H1 (cell line): ENCODE results near the gene KCNQ2. TPM values are rescaled to one million over a fixed set of nuclear protein-coding genes. Genes with fewer than 3 reads are reported as not detected.
A peak's percentile ranks its signal among the peaks of the same experiment; 100 is the strongest.

Source experiments
- CTCF ChIA-PET: fragments of 300-600 bp; sonication (Branson Sonifier 250); formaldehyde crosslinking; loops from one replicate; lab custom pipeline; 2021; ENCODE audit not compliant: partially characterized antibody; lab: Charles Lee
- POLR2A ChIA-PET: fragments of 300-600 bp; sonication (Branson Sonifier 250); formaldehyde crosslinking; loops from one replicate; lab custom pipeline; 2021; ENCODE audit warnings: inconsistent platforms; ENCODE audit not compliant: partially characterized antibody; lab: Charles Lee
- DNase-seq, 2 experiments: peaks; one replicate each; pipeline versions ENCODE4 v3.0.0 to v3.0.0-alpha.2; 2010 to 2022; ENCODE audit warnings: low spot score in 2 of 2, low read depth in 1 of 2, mixed read lengths in 1 of 2
- FAIRE-seq: peaks from 2 replicates; lab custom pipeline; 2011; peaks lifted over from hg19 to GRCh38; lab: Jason Lieb, UNC
- H2AFZ ChIP-seq: 2 replicates; pipeline ENCODE4 v1.8.1; 2012; ENCODE audit warnings: low read length, inconsistent platforms
- H2AK5ac ChIP-seq: 2 replicates; pipeline ENCODE4 v1.6.1; 2013; ENCODE audit warnings: low read depth, low read length
- H2BK120ac ChIP-seq: replicated peaks from 2 replicates; pipeline ENCODE3; 2013; ENCODE audit warnings: low read depth, low read length, inconsistent platforms
- H2BK12ac ChIP-seq: 2 replicates; pipeline ENCODE4 v1.6.1; 2013; ENCODE audit warnings: low read depth, low read length
- H2BK15ac ChIP-seq: 2 replicates; pipeline ENCODE4 v1.6.1; 2013; ENCODE audit warnings: low read length
- H2BK20ac ChIP-seq: 2 replicates; pipeline ENCODE4 v1.6.1; 2013; ENCODE audit warnings: low read length
- H2BK5ac ChIP-seq: 2 replicates; pipeline ENCODE4 v1.6.1; 2013; ENCODE audit warnings: low read depth, low read length
- H3K14ac ChIP-seq: 2 replicates; pipeline ENCODE4 v1.6.1; 2013; ENCODE audit warnings: inconsistent platforms; ENCODE audit not compliant: insufficient read length
- H3K18ac ChIP-seq: 2 replicates; pipeline ENCODE4 v1.6.1; 2013; ENCODE audit warnings: low read length; ENCODE audit errors: extremely low read depth
- H3K23ac ChIP-seq: 2 replicates; pipeline ENCODE4 v1.6.1; 2013; ENCODE audit warnings: inconsistent platforms; ENCODE audit not compliant: insufficient read length
- H3K23me2 ChIP-seq: 2 replicates; pipeline ENCODE4 v1.6.1; 2013; ENCODE audit warnings: low read depth, low read length
- H3K27ac ChIP-seq: 2 replicates; pipeline ENCODE4 v1.6.1; 2011; ENCODE audit warnings: low read depth, low read length, inconsistent platforms
- H3K27me3 ChIP-seq, 4 experiments: replicated peaks in 1 of 4; 1 replicate in 1 of 4; 2 replicates in 3 of 4; pipeline versions ENCODE4 v1.6.1 to v1.8.1; 2011 to 2013; ENCODE audit warnings: low read length in 3 of 4, mild to moderate bottlenecking in 3 of 4, inconsistent platforms in 2 of 4, mixed read lengths in 2 of 4, moderate library complexity in 1 of 4; ENCODE audit not compliant: control insufficient read depth in 3 of 4, insufficient read depth in 3 of 4; ENCODE audit errors: extremely low read depth in 1 of 4
- H3K36me3 ChIP-seq, 4 experiments: 2 replicates each; pipeline versions ENCODE4 v1.6.1 to v1.8.1; 2011 to 2013; ENCODE audit warnings: mild to moderate bottlenecking in 4 of 4, low read length in 3 of 4, moderate library complexity in 2 of 4, control low read depth in 1 of 4, inconsistent platforms in 1 of 4; ENCODE audit not compliant: insufficient read depth in 4 of 4, control insufficient read depth in 2 of 4
- H3K4ac ChIP-seq: replicated peaks from 2 replicates; pipeline ENCODE3; 2013; ENCODE audit warnings: low read length, low read depth, mixed read lengths, inconsistent platforms; ENCODE audit not compliant: insufficient read length
- H3K4me1 ChIP-seq, 4 experiments: replicated peaks in 1 of 4; 1 replicate in 1 of 4; 2 replicates in 3 of 4; pipeline versions ENCODE4 v1.6.1 to v1.8.1; 2011 to 2013; ENCODE audit warnings: low read length in 3 of 4, inconsistent platforms in 2 of 4, mixed read lengths in 1 of 4; ENCODE audit not compliant: insufficient read depth in 4 of 4, control insufficient read depth in 3 of 4
- H3K4me2 ChIP-seq, 2 experiments: 2 replicates each; pipeline versions ENCODE4 v1.6.1 to v1.8.1; 2011 to 2013; ENCODE audit warnings: low read depth in 2 of 2, low read length in 2 of 2, control low read depth in 1 of 2, inconsistent platforms in 1 of 2, mild to moderate bottlenecking in 1 of 2; ENCODE audit not compliant: insufficient read depth in 1 of 2
- H3K4me3 ChIP-seq, 4 experiments: fragments of 200-600, 300-600 bp in 1 of 4; sonication (generic), shearing (Covaris generic), sonication (Bioruptor Twin) in 1 of 4; 2 replicates each; pipeline versions ENCODE4 v1.5.1 to v1.8.1; 2011 to 2016; ENCODE audit warnings: low read length in 4 of 4, low read depth in 3 of 4, control low read depth in 2 of 4, inconsistent platforms in 2 of 4, mild to moderate bottlenecking in 2 of 4, mixed read lengths in 1 of 4, moderate library complexity in 1 of 4; ENCODE audit not compliant: insufficient read depth in 2 of 4; ENCODE audit errors: extremely low read depth in 1 of 4
- H3K56ac ChIP-seq: replicated peaks from 2 replicates; pipeline ENCODE3; 2013; ENCODE audit warnings: low read depth, mild to moderate bottlenecking, mixed read lengths, low read length, inconsistent platforms; ENCODE audit not compliant: insufficient read length
- H3K79me1 ChIP-seq: 2 replicates; pipeline ENCODE4 v1.6.1; 2013; ENCODE audit warnings: low read depth, low read length, control low read depth
- H3K79me2 ChIP-seq, 2 experiments: 2 replicates each; pipeline versions ENCODE4 v1.6.1 to v1.8.1; 2012 to 2013; ENCODE audit warnings: low read length in 2 of 2, mild to moderate bottlenecking in 2 of 2, inconsistent platforms in 1 of 2; ENCODE audit not compliant: insufficient read depth in 2 of 2, control insufficient read depth in 1 of 2
- H3K9ac ChIP-seq, 4 experiments: replicated peaks in 1 of 4; 1 replicate in 1 of 4; 2 replicates in 3 of 4; pipeline versions ENCODE4 v1.6.1 to v1.8.1; 2011 to 2013; ENCODE audit warnings: low read depth in 3 of 4, low read length in 3 of 4, control low read depth in 2 of 4, mild to moderate bottlenecking in 2 of 4, moderate library complexity in 2 of 4, inconsistent platforms in 1 of 4; ENCODE audit errors: extremely low read depth in 1 of 4
- H3K9me3 ChIP-seq, 2 experiments: 2 replicates each; pipeline versions ENCODE4 v1.6.1 to v1.8.1; 2012 to 2013; ENCODE audit warnings: mild to moderate bottlenecking in 2 of 2, moderate library complexity in 2 of 2, control low read depth in 1 of 2, inconsistent platforms in 1 of 2, low read depth in 1 of 2, low read length in 1 of 2, mixed read lengths in 1 of 2; ENCODE audit not compliant: insufficient read depth in 2 of 2
- H4K20me1 ChIP-seq, 2 experiments: replicated peaks in 1 of 2; 2 replicates each; pipeline versions ENCODE3 to v1.8.1; 2011 to 2013; ENCODE audit warnings: inconsistent platforms in 2 of 2, low read length in 2 of 2, mild to moderate bottlenecking in 1 of 2; ENCODE audit not compliant: insufficient read depth in 2 of 2, control insufficient read depth in 1 of 2
- H4K5ac ChIP-seq: 2 replicates; pipeline ENCODE4 v1.6.1; 2013; ENCODE audit warnings: low read length, low read depth, mixed read lengths, inconsistent platforms; ENCODE audit not compliant: insufficient read length
- H4K8ac ChIP-seq: 2 replicates; pipeline ENCODE4 v1.8.0; 2013; ENCODE audit warnings: mild to moderate bottlenecking, moderate library complexity, low read length, inconsistent platforms; ENCODE audit not compliant: insufficient read depth; ENCODE audit errors: extremely low read depth
- H4K91ac ChIP-seq: replicated peaks from 2 replicates; pipeline ENCODE3; 2013; ENCODE audit warnings: low read length, mixed read lengths, inconsistent platforms; ENCODE audit not compliant: insufficient read length
- CBX8 ChIP-seq: fragments of 300-800, 300-1000 bp; sonication (generic); IDR thresholded peaks from 2 replicates; pipeline ENCODE4 v1.7.1; 2016; ENCODE audit warnings: low read depth, low read length, borderline replicate concordance
- FOSL1 ChIP-seq: IDR thresholded peaks from 2 replicates; pipeline ENCODE4 v1.6.1; 2011; ENCODE audit warnings: mild to moderate bottlenecking, low read depth, low read length, moderate library complexity; ENCODE audit not compliant: insufficient read depth
- MAX ChIP-seq: IDR thresholded peaks from 2 replicates; pipeline ENCODE4 v1.6.1; 2012; ENCODE audit warnings: inconsistent platforms
- RNF2 ChIP-seq: fragments of 200-900, 300-1000 bp; sonication (generic); IDR thresholded peaks from 2 replicates; pipeline ENCODE4 v1.7.1; 2016; ENCODE audit warnings: borderline replicate concordance, low read depth, mild to moderate bottlenecking, antibody characterized with exemption, low read length; ENCODE audit not compliant: poor library complexity, severe bottlenecking; ENCODE audit errors: missing control alignments
- RXRA ChIP-seq: IDR thresholded peaks from 2 replicates; pipeline ENCODE4 v1.6.1; 2011; ENCODE audit warnings: low read depth, mild to moderate bottlenecking, low read length, moderate library complexity; ENCODE audit not compliant: insufficient read depth
- SIN3A ChIP-seq, 2 experiments: IDR thresholded peaks in 1 of 2; conservative IDR thresholded peaks in 1 of 2; 2 replicates each; pipeline ENCODE4 v1.6.1; 2011 to 2012; ENCODE audit warnings: low read length in 2 of 2, improper control_type of control experiment in 1 of 2, low read depth in 1 of 2, mild to moderate bottlenecking in 1 of 2
- SP2 ChIP-seq: IDR thresholded peaks from 2 replicates; pipeline ENCODE4 v1.6.1; 2012; ENCODE audit warnings: mild to moderate bottlenecking, low read length, inconsistent platforms
- SRF ChIP-seq: IDR thresholded peaks from 2 replicates; pipeline ENCODE4 v1.6.1; 2011; ENCODE audit warnings: mild to moderate bottlenecking, low read depth, low read length, moderate library complexity
- TAF1 ChIP-seq: IDR thresholded peaks from 2 replicates; pipeline ENCODE4 v1.6.1; 2011; ENCODE audit warnings: mild to moderate bottlenecking, low read depth, low read length
- TEAD4 ChIP-seq: IDR thresholded peaks from 2 replicates; pipeline ENCODE4 v1.6.1; 2012; ENCODE audit warnings: low read depth, low read length, inconsistent platforms, mixed read lengths
- YY1 ChIP-seq: IDR thresholded peaks from 2 replicates; pipeline ENCODE4 v1.6.1; 2011; ENCODE audit warnings: low read depth, mild to moderate bottlenecking, low read length
- WGBS, 2 experiments: shearing (Covaris generic) in 1 of 2; methylation state at CpG; one replicate each; pipeline versions ENCODE4 v1.1.6 to v1.1.7; 2013 to 2015; ENCODE audit warnings: low lambda C conversion rate in 2 of 2, mixed read lengths in 2 of 2, inconsistent platforms in 1 of 2, low coverage in 1 of 2, missing lambda C conversion rate in 1 of 2; ENCODE audit not compliant: insufficient replicate concordance in 2 of 2, insufficient coverage in 1 of 2, insufficient read length in 1 of 2; ENCODE audit errors: extremely low coverage in 1 of 2, missing lambda C conversion rate in 1 of 2; 5-methylcytosine and 5-hydroxymethylcytosine counted together
- polyA plus RNA-seq, 7 experiments: library from polyadenylated mRNA; depleted of rRNA in 3 of 7; stranded (reverse) in 5 of 7; unstranded in 2 of 7; fragments of >200 nt in 5 of 7; fragments of 200-250 nt in 2 of 7; gene quantifications; 1 replicate in 5 of 7; 2 replicates in 1 of 7; 4 replicates in 1 of 7; pipeline versions ENCODE4 v1.2.1 to v1.2.3, GENCODE V29; 2011 to 2013; ENCODE audit warnings: missing spikeins in 2 of 7, mixed read lengths in 2 of 7
- total RNA-seq: library from RNA; stranded (reverse); fragmentation: NEBNext Ultra II Directional; extraction: Animal tissue kit (Norgen Biotek cat#: 25700); gene quantifications from 2 replicates; pipeline ENCODE4 v1.2.1, GENCODE V29; 2021
- TF ChIP-seq, protein P1 (sequence below): IDR thresholded peaks from 2 replicates; pipeline ENCODE4 v1.6.1; 2012; ENCODE audit warnings: low read length, inconsistent platforms

The KCNQ2 gene
- total and polyA plus RNA-seq, 2 of the 8 experiments (the other 6 are each of a cell fraction or from before 2014, with no cell fraction given): 82.6 to 243 TPM

DNA sequence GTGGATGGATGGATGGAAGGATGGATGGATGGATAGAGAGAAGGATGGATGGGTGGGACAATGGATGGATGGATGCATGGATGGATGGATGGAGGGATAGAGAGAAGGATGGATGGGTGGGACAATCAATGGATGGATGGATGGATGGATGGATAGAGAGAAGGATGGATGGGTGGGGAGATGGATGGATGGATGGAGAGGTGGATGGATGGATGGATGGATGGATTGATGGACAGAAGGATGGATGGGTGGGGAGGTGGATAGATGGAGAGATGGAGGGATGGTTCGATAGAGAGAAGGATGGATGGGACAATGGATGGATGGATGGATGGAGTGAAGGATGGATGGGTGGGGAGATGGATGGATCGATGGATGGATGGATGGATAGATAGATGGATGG is 20.1 kb upstream of the KCNQ2 start:
- H3K9me3 ChIP-seq: no peaks in the 10 kb centered on the region
- TF ChIP-seq CBX8: no peak
- TF ChIP-seq, protein P1, sequence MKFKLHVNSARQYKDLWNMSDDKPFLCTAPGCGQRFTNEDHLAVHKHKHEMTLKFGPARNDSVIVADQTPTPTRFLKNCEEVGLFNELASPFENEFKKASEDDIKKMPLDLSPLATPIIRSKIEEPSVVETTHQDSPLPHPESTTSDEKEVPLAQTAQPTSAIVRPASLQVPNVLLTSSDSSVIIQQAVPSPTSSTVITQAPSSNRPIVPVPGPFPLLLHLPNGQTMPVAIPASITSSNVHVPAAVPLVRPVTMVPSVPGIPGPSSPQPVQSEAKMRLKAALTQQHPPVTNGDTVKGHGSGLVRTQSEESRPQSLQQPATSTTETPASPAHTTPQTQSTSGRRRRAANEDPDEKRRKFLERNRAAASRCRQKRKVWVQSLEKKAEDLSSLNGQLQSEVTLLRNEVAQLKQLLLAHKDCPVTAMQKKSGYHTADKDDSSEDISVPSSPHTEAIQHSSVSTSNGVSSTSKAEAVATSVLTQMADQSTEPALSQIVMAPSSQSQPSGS: no peak
- no peak for TF ChIP-seq RNF2
- no peak for TF ChIP-seq TAF1
- TF ChIP-seq SRF: no peak
- TF ChIP-seq MAX: no peak
- TF ChIP-seq RXRA: no peak
- TF ChIP-seq FOSL1: no peak
- TF ChIP-seq SIN3A (conservative IDR thresholded peaks at IDR 0.05 in 1 of 2, IDR thresholded peaks at IDR 0.05 in 1 of 2; ENCODE audit: low read depth in 1 of 2, low read length in 2 of 2): no peak
- no peak for TF ChIP-seq TEAD4
- TF ChIP-seq YY1: no peak
- no peak for TF ChIP-seq SP2

More for the DNA sequence above, 20.1 kb upstream of the KCNQ2 start:
- H4K8ac ChIP-seq: no peak overlapping the region
- H3K27me3 ChIP-seq: peaks cover 1 to 33% (median 27%) of the 10 kb centered on the region in 4 experiments
- FAIRE-seq (no peak), DNase-seq (no peak)
- no peak overlapping the region for H2BK20ac ChIP-seq
- ChIA-PET POLR2A (no interaction called here), CTCF (interaction anchor here (1.5 kb wide), 1 partner anchor 46 kb away, joined by 5 read pairs; no protein-coding TSS in a partner anchor)
- H3K4me2 ChIP-seq: no peak overlapping the region
- H2AK5ac ChIP-seq: no peak overlapping the region
- H2AFZ ChIP-seq: no peak overlapping the region
- H3K79me2 ChIP-seq: no peaks in the 10 kb centered on the region
- peaks cover 0 to 8% (median 1%) of the 10 kb centered on the region in 4 experiments; a peak in 5 of 8 replicates for H3K36me3 ChIP-seq
- H2BK120ac ChIP-seq: no peak overlapping the region
- no peak overlapping the region for H4K91ac ChIP-seq
- H3K18ac ChIP-seq: no peak overlapping the region
- H3K9ac ChIP-seq: no peak overlapping the region
- no peak overlapping the region for H4K5ac ChIP-seq
- H3K27ac ChIP-seq: no peak overlapping the region
- no peak overlapping the region for H2BK12ac ChIP-seq
- H3K23me2 ChIP-seq: peaks cover 16% of the 10 kb centered on the region; the same call in 1 of the 2 replicates
- H3K14ac ChIP-seq: no peak overlapping the region
- H2BK5ac ChIP-seq: no peak overlapping the region
- no peaks in the 10 kb centered on the region for H3K79me1 ChIP-seq
- WGBS, 2 experiments: 78 to 92% methylated on average over 2 of the region's 2 CpGs
- H3K4ac ChIP-seq: no peak overlapping the region
- peaks cover 0 to 10% of the 10 kb centered on the region in 2 experiments for H4K20me1 ChIP-seq
- peaks cover 0 to 22% (median 12%) of the 10 kb centered on the region in 4 experiments; a peak in 6 of 7 replicates for H3K4me1 ChIP-seq
- H3K56ac ChIP-seq: peak overlapping the region; percentile 46
- no peak overlapping the region for H3K4me3 ChIP-seq
- H2BK15ac ChIP-seq: no peak overlapping the region
- no peak overlapping the region for H3K23ac ChIP-seq
